ENCODE measurements around the gene UBA7.
"Not testable (repeated sequence)": the region's sequence is repeated elsewhere in the genome, so short reads cannot be mapped to it uniquely, and the experiment has no call there.

UBA7 gene

GRCh38 chr3:49813497-49814174 lies at the start of gene UBA7:
TSS of gene UBA7 (minus strand) at chr3:49813953. CDS start at chr3:49813787, 166 bp downstream.
- peak; percentile 25 for DNase-seq

- peak; percentile 35 for DNase-seq
Observed at GRCh38 chr3:49859576-49860305, 46.0 kb upstream of the UBA7 start.

GRCh38 chr3:49856181-49857005 lies 42.6 kb upstream of the UBA7 start, which contains the start of gene TRAIP:
TSS of gene TRAIP (minus strand) at chr3:49856564. CDS start at chr3:49856453, 111 bp downstream.
- DNase-seq = peak; percentile 79

- DNase-seq = no peak
Observed at GRCh38 chr3:49855662-49856061, 41.9 kb upstream of the UBA7 start.

- no peak for DNase-seq
Observed at GRCh38 chr3:49845694-49846093, 31.9 kb upstream of the UBA7 start.

GRCh38 chr3:49844464-49845183 lies 30.9 kb upstream of the UBA7 start:
- DNase-seq = no peak

DNA sequence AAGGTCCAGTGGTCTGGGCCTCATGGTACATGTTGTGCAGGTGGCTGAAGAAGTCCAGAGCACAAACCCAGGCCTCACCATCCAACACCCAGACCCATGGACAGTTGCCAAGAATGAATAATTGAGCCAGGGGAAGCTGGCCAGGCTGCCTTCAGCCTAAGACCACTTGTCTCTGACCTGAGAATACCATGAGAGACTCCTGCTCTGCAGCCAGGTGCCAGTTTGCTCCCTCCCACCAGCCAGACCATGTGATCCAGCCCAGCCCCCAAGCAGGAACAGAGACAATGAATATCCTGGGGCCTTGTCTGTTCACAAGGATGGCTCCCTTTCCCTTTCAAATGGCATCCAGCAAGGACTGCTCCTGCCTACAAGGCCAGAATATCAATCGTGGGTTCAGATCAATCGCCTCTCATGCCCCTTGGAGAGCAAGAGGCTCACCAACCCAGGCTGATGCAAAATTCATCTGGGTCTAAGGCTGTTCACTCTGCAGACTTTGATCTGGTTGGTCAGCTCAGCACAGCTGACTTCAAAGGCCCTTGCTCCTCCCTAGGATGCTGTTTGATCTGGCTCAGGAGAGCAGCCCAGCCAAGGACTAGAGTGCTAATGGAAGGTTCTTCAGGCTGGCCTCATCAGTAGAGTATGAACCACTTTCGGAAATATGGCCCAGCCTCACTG lies 29.2 kb upstream of the UBA7 start:
- DNase-seq = no peak

GRCh38 chr3:49841806-49842205 lies 28.1 kb upstream of the UBA7 start:
- no peak for DNase-seq

GRCh38 chr3:49841126-49841696 lies 27.5 kb upstream of the UBA7 start:
- no peak for DNase-seq

DNA sequence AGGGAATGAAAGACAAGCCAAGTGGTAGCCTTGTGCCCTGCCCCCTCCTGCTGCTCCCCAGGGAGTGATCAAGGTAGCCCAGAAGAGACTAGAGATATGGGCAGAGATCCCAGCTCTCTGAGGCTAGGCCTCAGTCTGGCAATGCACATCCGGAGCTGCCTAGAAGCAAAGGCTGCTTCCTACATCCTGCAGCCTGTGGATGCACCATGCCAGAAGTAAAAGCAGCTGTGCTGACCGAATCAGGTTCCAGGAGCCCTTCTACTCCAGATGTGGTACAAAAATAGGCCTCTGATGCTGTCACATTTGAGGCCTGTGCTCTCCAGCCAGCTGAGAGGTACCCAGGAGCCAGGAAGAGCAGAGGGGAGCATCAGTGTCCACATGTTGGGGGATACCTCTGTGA lies 26.6 kb upstream of the UBA7 start:
- no peak for DNase-seq

GRCh38 chr3:49839193-49839809 lies 25.5 kb upstream of the UBA7 start:
- DNase-seq = peak; percentile 30

DNA sequence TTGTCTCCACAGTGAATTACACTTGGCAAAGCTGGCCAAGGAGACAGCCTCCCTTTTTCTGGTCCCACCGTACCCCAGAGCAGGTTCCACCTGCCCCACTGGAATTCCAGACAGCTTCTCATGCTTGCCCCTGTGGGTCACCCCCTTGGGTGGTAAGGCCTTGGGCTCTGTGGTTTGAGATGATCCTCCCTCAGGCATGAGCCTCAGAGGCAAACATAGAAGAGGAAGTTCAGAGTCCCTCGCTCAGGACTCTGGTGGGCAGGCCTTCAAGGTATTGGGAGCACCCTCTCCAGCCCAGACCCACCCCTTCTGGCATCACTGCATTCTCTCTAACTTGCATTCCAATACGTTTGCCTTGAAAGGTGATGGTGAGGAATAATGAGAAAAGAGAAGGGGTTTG lies 17.6 kb upstream of the UBA7 start:
- DNase-seq = no peak

GRCh38 chr3:49826016-49826415 lies 12.3 kb upstream of the UBA7 start:
- DNase-seq = no peak

- DNase-seq = not testable (repeated sequence)
Observed at GRCh38 chr3:49823131-49823530, 9.4 kb upstream of the UBA7 start.

DNA sequence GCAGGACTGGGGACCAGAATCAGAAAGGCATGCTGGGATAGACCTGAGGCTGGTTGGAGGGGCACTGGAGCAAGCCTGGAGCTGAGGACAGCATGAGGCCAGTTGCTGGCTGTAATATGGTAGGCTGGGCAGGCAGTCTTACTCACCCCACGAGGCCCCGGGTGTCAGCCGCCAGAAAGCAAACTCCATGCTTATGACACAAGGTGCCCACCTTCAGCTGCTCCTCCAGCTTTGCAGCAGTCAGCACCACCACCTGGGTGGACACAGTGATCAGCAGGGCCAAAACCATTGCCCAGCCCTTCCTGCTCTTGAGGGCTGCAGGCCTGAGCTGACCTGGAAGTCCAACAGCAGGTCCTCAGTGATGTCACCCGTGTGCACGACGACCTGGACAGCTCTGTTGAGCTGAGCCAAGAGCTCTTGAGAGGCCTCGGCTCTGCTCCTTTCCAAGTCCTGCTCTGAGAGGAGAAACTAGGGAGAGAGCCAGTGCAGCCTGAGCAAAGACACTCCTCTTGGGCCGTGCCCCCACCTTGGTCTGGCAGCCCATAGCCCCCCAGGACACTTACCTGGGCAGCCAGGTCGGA lies 747 bp downstream of the UBA7 start:
- DNase-seq = peak; percentile 1

DNA sequence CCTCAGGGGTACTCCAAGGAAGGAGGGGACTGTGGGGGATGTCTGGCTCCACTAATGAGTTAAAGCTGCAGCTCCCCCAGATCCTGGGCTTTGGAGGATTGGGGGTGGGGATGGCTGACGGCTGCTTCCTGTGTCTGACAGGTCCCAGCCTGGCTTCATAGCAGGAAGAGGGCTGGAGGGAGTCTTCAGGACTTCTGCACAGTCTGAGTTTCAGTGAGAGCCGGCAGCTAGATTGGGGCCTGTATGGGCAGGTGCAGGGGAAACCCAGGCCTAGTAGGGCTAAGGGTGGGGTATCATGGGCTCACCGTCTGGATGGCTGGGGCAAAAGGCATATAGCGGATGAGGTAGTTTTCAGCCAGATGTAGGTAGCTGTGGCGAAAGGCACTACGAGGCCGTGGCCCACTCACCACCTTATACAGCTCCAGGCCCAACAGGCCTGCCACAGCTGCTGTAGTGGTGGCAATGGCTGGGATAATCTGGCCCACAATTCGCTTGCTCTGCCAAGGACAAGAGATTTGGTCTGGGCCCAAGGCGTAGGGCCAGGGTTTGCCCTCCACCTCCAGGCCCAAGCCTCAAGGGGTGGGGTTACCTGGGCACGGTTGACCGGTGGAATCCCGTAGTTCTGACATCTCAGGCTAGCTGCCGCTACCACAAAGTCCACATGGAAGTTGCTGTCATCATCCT lies 6.2 kb downstream of the UBA7 start:
- no peak for DNase-seq

- no peak for DNase-seq
Observed at GRCh38 chr3:49806850-49807249, 6.9 kb downstream of the UBA7 start.

GRCh38 chr3:49805897-49806701 lies 7.7 kb downstream of the UBA7 start:
- DNase-seq = no peak

- DNase-seq = peak; percentile 19
Observed at GRCh38 chr3:49805367-49805782, 8.4 kb downstream of the UBA7 start.
